Dendritic cell treated with granulocyte-macrophage colony-stimulating factor and Interleukin-4, amounts not matched to agents 40 ng/mL and 50 ng/mL, for 4 days (primary cell): ENCODE results near the gene EYS.
"Not testable (repeated sequence)": the region's sequence is repeated elsewhere in the genome, so short reads cannot be mapped to it uniquely, and the experiment has no call there.

ENCODE experiments used
- H3K27ac Mint-ChIP-seq: one replicate; pipeline ENCODE4 v1.8.0; 2022; ENCODE audit warnings: mild to moderate bottlenecking, mixed read lengths
- H3K27me3 Mint-ChIP-seq: one replicate; pipeline ENCODE4 v1.8.0; 2022; ENCODE audit warnings: mild to moderate bottlenecking, mixed read lengths
- H3K36me3 Mint-ChIP-seq: one replicate; pipeline ENCODE4 v1.8.0; 2022; ENCODE audit warnings: low read depth, mixed read lengths
- H3K4me1 Mint-ChIP-seq: one replicate; pipeline ENCODE4 v1.8.0; 2022; ENCODE audit warnings: low read depth, mixed read lengths
- H3K4me3 Mint-ChIP-seq: one replicate; pipeline ENCODE4 v1.8.0; 2022; ENCODE audit warnings: mild to moderate bottlenecking, moderate library complexity, mixed read lengths
- H3K9me3 Mint-ChIP-seq: one replicate; pipeline ENCODE4 v1.8.0; 2022; ENCODE audit warnings: mixed read lengths
- intact Hi-C: fragments of 100-400 bp; cut with micrococcal nuclease; formaldehyde crosslinking; loops from one replicate; pipeline ENCODE4 v1.15.0; 2022

Gene EYS

DNA sequence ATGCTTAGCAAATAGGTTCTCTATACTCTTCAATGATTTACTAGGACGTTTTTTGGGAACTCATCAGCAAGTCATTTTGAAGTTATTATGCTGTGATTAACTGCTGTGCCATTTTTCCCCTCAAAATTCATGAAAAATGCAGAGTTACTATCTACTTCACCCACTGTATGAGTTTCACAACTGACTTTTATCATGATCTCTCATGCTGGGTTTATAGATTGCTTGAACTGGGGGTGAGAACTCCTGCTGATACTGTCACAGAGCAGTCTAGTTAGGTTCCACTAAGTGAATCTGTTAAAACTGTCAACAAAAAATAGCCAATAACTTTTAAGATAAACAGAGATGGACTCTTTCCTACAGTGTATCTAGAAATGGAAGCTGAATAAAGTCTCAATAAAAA is 136.7 kb downstream of the EYS start:
- H3K4me1 Mint-ChIP-seq = no peaks in the 10 kb centered on the region
- H3K27me3 Mint-ChIP-seq = no peaks in the 10 kb centered on the region
- no peak overlapping the region for H3K4me3 Mint-ChIP-seq

DNA sequence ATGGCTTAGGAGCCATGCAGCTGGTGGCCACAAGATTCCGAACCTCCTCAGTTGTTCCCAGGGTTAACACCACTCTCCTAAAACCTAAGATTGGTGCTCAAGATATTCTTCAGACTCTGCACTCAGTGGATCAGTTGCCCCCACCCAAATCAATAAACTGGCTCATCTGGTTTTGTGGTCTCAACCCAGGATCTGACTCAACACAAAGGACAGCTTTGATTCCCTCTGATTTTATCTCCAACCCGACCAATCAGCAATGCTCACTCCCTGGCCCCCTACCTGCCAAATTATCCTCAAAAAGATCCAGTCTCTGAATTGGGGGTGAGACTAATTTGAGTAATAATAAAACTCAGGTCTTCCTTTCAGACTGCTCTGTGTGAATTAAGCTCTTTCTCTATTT is 137.5 kb downstream of the EYS start:
- Mint-ChIP-seq H3K27ac (no peak overlapping the region), H3K27me3 (no peaks in the 10 kb centered on the region), H3K4me1 (no peaks in the 10 kb centered on the region), H3K36me3 (no peaks in the 10 kb centered on the region), H3K9me3 (peaks cover 12% of the 10 kb centered on the region), H3K4me3 (no peak overlapping the region)
- intact Hi-C loops = no loop called here

More for the DNA sequence above, 136.7 kb downstream of the EYS start:
- Mint-ChIP-seq H3K36me3 (no peaks in the 10 kb centered on the region), H3K9me3 (peaks cover 12% of the 10 kb centered on the region), H3K27ac (no peak overlapping the region)
- intact Hi-C loops = no loop called here

DNA sequence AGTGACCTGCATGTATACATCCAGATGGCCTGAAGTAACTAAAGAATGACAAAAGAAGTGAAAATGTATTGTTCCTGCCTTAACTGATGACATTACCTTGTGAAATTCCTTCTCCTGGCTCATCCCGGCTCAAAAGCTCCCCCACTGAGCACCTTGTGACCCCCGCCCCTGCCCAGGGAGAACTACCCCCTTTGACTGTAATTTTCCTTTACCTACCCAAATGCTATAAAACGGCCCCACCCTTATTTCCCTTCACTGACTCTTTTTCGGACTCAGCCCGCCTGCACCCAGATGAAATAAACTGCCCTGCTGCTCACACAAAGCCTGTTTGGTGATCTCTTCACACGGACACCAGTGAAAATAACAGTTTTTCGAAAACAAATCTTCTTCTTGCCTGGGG is 138.0 kb downstream of the EYS start:
- H3K4me1 Mint-ChIP-seq, H3K4me3 Mint-ChIP-seq, H3K27me3 Mint-ChIP-seq, H3K36me3 Mint-ChIP-seq, intact Hi-C loops, H3K27ac Mint-ChIP-seq: not testable (repeated sequence)
- H3K9me3 Mint-ChIP-seq = peaks cover 12% of the 10 kb centered on the region

DNA sequence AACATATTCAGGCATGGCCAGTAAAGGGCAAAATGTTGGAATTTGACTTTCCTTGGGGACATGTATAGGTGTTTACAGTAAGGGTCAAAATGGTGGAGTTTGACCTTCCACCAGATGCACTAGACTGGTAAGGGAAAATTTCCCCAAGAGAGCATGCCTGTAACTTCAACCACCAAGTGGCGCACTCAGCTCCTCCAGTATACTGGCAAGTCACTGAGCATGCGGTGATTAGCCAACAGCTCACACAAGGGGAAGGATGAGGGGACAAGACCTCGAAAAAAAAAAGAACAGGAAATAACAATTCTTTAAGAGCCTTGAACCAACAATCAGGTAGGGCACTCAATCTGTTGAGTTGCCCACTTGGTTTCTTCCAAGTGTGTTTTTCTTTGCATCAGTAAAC is 140.9 kb downstream of the EYS start:
- no peaks in the 10 kb centered on the region for H3K4me1 Mint-ChIP-seq
- peaks cover 12% of the 10 kb centered on the region for H3K9me3 Mint-ChIP-seq
- no peak overlapping the region for H3K4me3 Mint-ChIP-seq
- H3K27ac Mint-ChIP-seq = no peak overlapping the region
- H3K27me3 Mint-ChIP-seq = no peaks in the 10 kb centered on the region
- intact Hi-C loops = no loop called here
- H3K36me3 Mint-ChIP-seq = no peaks in the 10 kb centered on the region

DNA sequence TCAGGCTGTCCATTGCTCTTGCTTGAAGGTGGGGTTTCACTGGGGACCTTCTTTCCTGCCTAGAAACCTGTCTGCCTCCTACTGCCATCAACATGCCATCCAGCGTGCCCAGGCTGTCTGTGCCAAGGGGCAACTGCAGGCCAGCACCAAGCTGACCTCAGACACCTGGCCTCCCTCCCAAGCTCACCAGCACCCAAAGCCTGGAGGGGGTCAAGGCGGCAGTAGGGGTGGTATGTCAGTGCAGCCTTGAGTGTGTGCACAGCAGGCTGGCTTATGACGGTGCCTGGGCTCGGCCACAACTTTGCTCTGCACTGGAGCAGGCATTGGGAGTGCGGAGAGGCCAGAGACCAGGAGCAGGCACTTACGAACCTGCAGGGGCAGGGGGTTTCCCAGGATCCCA is 149.0 kb downstream of the EYS start:
- no peaks in the 10 kb centered on the region for H3K36me3 Mint-ChIP-seq
- intact Hi-C loops = no loop called here

DNA sequence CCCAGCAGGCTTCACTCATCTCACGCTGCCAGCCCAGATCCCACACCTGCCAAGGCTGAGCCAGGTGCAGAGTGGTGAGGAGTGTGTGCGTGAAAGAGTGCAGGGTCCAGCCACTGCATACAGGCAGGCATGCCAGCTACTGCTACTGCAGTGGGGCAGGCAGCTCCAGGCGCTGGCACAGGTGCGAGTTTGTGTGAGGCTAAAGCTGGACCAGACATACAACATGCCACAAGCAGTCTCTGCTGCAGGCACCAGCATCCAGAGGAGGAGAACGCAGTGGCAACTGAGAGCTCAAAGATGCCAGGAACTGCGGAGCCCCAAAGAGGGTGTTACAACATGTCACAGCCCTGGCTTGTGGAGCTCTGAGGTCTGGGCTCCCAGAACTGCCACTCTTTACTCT is 149.8 kb downstream of the EYS start:
- no peaks in the 10 kb centered on the region for H3K9me3 Mint-ChIP-seq
- H3K4me1 Mint-ChIP-seq = no peaks in the 10 kb centered on the region
- H3K27me3 Mint-ChIP-seq = no peaks in the 10 kb centered on the region
- H3K36me3 Mint-ChIP-seq = no peaks in the 10 kb centered on the region
- no peak overlapping the region for H3K27ac Mint-ChIP-seq
- intact Hi-C loops = no loop called here
- no peak overlapping the region for H3K4me3 Mint-ChIP-seq

More for the DNA sequence above, 149.0 kb downstream of the EYS start:
- H3K4me3 Mint-ChIP-seq = no peak overlapping the region
- H3K9me3 Mint-ChIP-seq = no peaks in the 10 kb centered on the region
- H3K27ac Mint-ChIP-seq = no peak overlapping the region
- no peaks in the 10 kb centered on the region for H3K4me1 Mint-ChIP-seq
- H3K27me3 Mint-ChIP-seq = no peaks in the 10 kb centered on the region

DNA sequence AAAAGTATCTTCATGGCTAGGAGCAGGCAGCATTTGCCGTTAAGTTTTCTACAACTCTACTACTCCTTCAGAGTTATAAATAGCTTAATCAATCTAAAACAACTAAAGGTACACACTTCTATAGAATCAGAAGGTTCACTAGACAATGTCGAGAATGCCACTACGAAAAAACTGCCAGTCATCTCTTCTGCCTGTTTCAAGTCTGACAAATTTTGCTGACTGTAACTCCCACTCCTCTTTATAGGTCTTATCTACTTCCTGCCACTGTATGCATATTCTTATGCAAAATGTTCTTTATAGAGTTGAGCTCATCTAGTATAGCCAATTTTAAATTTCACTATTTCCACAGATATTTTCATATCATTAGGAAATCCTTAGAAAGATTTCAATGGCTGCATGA is 160.1 kb downstream of the EYS start:
- no peaks in the 10 kb centered on the region for H3K4me1 Mint-ChIP-seq
- no peak overlapping the region for H3K27ac Mint-ChIP-seq
- no peak overlapping the region for H3K4me3 Mint-ChIP-seq
- intact Hi-C loops = no loop called here
- H3K9me3 Mint-ChIP-seq = peaks cover 13% of the 10 kb centered on the region
- H3K36me3 Mint-ChIP-seq = no peaks in the 10 kb centered on the region
- no peaks in the 10 kb centered on the region for H3K27me3 Mint-ChIP-seq

DNA sequence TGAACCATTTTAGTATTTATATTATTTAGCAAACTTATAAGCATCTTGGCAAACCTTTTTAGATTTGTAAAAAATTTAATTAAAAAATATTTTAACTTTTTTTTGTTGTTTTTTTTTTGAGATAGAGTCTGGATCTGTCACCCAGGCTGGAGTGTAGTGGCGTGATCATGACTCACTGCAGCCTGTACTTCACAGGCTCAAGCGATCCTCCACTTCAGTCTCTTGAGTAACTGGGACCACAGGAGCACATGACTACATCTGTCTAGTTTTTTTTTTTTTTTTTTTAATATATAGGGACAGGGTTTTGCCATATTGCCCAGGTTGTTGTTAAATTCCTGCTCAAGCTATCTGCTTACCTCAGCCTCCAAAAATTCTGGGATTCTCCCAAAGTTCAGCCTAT is 161.1 kb downstream of the EYS start:
- H3K36me3 Mint-ChIP-seq = no peaks in the 10 kb centered on the region
- H3K27ac Mint-ChIP-seq = no peak overlapping the region
- no peak overlapping the region for H3K4me3 Mint-ChIP-seq
- no peaks in the 10 kb centered on the region for H3K27me3 Mint-ChIP-seq
- H3K4me1 Mint-ChIP-seq = no peaks in the 10 kb centered on the region
- peaks cover 13% of the 10 kb centered on the region for H3K9me3 Mint-ChIP-seq
- intact Hi-C loops = no loop called here

DNA sequence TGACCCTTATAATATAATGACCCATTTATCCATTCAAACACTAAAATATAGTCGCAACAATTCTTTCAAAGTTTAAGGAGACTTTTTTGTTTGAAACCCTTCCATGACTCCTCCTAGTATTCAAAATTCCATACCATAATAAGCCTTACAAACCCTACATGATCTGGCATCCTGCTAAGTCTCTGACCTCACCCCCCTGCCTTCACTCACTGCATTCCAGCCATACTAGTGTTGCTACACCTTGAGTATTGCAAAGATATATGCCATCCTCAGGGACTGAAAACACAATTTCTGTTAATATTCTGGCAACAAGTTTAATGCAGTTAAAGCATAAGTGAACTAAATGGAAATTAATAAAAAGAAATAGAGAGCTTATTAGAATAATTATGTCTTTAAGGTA is 168.4 kb downstream of the EYS start:
- Mint-ChIP-seq H3K27me3 (no peaks in the 10 kb centered on the region), H3K4me3 (no peak overlapping the region), H3K4me1 (no peaks in the 10 kb centered on the region), H3K27ac (no peak overlapping the region), H3K36me3 (no peaks in the 10 kb centered on the region), H3K9me3 (peaks cover 23% of the 10 kb centered on the region)
- intact Hi-C loops = no loop called here

DNA sequence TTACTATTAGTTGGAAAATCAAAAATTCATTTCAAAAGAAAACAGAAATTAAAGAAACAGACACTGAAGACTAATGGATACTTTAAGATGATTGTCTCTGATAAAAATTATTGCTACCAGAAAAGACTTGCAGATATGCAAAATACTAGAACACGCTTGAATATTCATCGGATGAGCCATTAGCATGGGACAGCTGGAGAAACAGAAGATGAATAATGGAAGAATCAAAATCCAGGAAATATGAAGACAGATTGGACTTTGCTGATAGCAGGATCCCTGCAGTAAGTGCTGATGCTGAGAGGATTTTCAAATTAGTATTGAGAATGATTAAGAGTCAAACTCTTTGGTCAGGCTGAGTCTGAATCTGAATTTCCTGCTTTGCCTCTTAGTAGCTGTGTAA is 169.4 kb downstream of the EYS start:
- Mint-ChIP-seq H3K27ac (no peak overlapping the region), H3K9me3 (peaks cover 21% of the 10 kb centered on the region), H3K27me3 (no peaks in the 10 kb centered on the region), H3K36me3 (no peaks in the 10 kb centered on the region), H3K4me1 (no peaks in the 10 kb centered on the region), H3K4me3 (no peak overlapping the region)
- intact Hi-C loops = no loop called here

DNA sequence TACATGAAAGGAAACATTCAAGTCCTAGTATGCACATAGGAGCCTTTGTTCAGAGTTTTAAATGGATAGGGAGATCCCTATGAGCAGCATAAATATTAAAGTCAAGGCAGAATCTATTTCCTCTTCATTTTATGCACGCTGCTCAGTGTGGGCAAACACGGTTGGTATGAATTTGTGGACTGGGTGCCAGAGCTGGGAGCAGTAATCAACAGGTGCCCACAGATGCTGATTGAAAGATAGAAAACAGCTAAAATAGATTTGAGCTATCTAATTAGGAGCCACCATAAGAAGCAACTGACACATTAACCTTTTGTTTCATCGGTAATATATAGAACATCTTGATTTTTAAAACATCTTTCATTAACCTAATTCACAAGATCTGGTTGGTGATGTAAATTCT is 175.5 kb downstream of the EYS start:
- Mint-ChIP-seq H3K27ac (no peak overlapping the region), H3K4me1 (no peaks in the 10 kb centered on the region), H3K9me3 (peaks cover 22% of the 10 kb centered on the region), H3K36me3 (no peaks in the 10 kb centered on the region), H3K27me3 (no peaks in the 10 kb centered on the region), H3K4me3 (no peak overlapping the region)
- intact Hi-C loops = no loop called here

DNA sequence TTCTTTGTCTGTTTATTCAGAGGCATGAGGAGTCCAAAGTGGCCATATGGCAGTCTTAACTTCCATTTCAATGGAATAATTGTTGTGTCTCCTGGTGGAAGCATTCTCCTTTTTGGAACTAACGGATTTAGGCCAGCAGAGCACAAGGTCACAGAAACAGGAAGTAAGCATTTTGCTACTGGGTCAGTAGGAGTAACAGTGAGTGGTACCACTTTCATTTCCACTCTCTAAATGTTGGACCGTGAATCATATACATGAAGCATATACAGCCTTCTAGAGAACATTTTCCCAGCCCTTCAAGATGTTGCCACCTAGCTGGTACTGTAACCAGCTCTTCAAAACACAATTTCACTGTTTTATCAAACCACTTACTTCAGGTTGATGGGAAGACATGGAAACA is 182.8 kb downstream of the EYS start:
- intact Hi-C loops = no loop called here
- peaks cover 18% of the 10 kb centered on the region for H3K9me3 Mint-ChIP-seq

DNA sequence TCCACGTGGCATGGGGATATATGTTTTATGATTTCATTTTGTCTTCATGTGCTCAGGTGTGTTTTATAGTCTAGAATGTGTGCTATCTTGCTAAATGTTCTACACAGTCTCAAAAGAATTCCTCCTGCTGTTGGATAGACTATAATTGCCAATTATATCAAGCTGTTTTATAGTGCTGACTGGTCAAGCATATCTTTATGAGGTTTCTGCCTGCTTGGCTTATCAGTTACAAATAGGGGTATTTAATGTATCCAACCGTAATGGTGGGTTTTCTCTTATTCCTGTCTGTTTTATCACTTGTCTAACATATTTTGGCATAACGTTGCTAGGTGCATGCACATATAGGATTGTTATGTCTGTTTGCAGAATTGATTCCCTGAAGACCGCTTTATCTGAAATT is 201.3 kb downstream of the EYS start:
- Mint-ChIP-seq H3K4me1 (no peaks in the 10 kb centered on the region), H3K4me3 (no peak overlapping the region), H3K27me3 (no peaks in the 10 kb centered on the region), H3K9me3 (peaks cover 39% of the 10 kb centered on the region), H3K27ac (no peak overlapping the region), H3K36me3 (no peaks in the 10 kb centered on the region)
- intact Hi-C loops = no loop called here

More for the DNA sequence above, 182.8 kb downstream of the EYS start:
- Mint-ChIP-seq H3K27me3 (no peaks in the 10 kb centered on the region), H3K27ac (no peak overlapping the region), H3K4me1 (no peaks in the 10 kb centered on the region), H3K36me3 (no peaks in the 10 kb centered on the region), H3K4me3 (no peak overlapping the region)

DNA sequence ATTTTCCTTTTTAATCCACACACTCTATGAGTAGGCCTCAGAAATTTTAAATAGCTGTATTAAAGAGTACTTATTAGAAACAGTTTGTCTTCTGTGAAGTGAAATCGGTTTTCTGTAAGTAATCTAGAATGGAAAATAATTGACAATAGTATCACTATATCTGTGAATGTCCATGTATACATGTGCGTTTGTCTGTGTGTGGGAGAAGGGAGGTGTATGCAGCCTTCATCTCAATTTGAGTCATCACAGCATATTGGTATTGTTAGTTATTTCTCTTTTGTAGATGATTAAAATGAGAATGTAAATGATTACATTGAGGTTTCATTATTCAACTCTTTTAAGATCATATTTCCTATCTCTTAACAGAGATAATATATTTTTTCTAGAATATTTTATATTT is 206.0 kb downstream of the EYS start:
- no peak overlapping the region for H3K4me3 Mint-ChIP-seq
- H3K27me3 Mint-ChIP-seq = no peaks in the 10 kb centered on the region
- no peaks in the 10 kb centered on the region for H3K4me1 Mint-ChIP-seq
- intact Hi-C loops = no loop called here
- peaks cover 22% of the 10 kb centered on the region for H3K9me3 Mint-ChIP-seq
- H3K27ac Mint-ChIP-seq = no peak overlapping the region
- no peaks in the 10 kb centered on the region for H3K36me3 Mint-ChIP-seq

DNA sequence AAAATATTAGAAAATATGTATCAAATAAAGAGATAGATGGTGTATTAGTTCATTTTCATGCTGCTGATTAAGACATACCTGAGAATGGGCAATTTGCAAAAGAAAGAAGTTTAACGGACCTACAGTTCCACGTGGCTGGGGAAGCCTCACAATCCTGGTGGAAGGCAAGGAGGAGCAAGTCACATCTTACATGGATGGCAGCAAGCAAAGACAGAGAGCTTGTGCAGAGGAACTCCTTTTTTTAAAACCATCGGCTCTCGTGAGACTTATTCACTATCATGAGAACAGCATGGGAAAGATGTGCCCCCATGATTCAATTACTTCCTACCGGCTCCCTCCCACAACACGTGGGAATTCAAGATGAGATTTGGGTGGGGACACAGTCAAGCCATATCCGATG is 223.4 kb downstream of the EYS start:
- H3K27me3 Mint-ChIP-seq, intact Hi-C loops, H3K27ac Mint-ChIP-seq, H3K4me1 Mint-ChIP-seq, H3K4me3 Mint-ChIP-seq, H3K36me3 Mint-ChIP-seq: not testable (repeated sequence)
- H3K9me3 Mint-ChIP-seq = peaks cover 17% of the 10 kb centered on the region

DNA sequence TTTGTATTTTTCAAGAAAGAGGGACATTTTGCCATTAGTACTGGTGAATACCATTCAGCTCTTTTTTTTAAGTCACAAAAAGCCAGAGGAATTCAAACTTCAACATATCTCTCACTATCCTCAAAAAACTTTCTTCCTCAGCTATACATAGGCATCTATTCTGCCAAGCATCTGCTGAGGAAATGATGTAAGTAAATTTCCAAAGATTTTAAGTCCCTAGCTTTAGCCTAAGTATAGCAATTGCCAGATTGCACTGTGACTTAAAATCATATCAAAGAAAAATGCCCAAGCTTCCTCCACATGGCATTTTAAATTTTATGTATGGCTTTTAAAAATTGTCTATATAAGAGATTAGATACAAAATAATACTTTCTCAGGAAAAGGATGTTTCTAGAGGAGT is 237.4 kb downstream of the EYS start:
- Mint-ChIP-seq H3K36me3 (no peaks in the 10 kb centered on the region), H3K9me3 (peaks cover 12% of the 10 kb centered on the region), H3K27ac (no peak overlapping the region), H3K27me3 (no peaks in the 10 kb centered on the region), H3K4me3 (no peak overlapping the region), H3K4me1 (no peaks in the 10 kb centered on the region)
- intact Hi-C loops = no loop called here
